Measurements from ENCODE around the gene CDYL.

Gene CDYL

GRCh38 chr6:4930025-4930691 is 154.0 kb downstream of the CDYL start:
- DNase-seq (ENCODE audit: low read depth in 2 of 3, low spot score in 1 of 3) = no peak

DNA sequence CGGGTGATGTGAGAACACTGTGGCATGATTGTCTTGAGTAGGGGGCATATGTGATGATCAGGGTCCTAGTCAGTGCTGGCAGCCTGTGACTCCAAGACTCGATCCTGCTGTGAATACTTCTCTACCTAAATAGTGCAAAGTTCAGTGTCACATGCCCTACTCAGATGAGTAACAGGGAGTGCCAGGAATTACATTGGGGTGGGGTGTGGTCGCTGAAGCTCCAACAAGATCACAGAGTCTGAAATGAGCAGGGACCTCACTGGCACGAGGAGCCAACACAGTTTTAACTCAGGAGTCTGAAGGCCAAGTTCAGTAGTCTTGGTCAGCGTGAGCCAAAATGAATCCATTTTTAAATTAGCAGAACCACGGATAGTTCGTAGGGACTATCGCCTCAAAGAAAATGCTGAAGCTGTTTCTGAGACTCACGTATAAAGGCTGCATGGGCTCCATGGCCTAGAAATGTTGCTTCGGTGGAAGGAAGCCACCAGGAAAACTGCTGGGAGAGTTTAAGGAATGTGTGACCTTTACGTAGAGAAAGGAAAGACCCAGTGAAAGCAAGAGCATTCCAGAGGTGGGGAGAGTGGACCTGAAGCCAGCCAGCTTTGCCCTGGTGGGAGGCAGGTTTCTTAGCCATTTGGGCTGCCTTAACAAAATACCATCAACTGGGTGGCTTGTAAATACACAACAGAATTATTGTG is 155.5 kb downstream of the CDYL start:
- no peak for DNase-seq (ENCODE audit: low read depth in 2 of 3, low spot score in 1 of 3)

DNA sequence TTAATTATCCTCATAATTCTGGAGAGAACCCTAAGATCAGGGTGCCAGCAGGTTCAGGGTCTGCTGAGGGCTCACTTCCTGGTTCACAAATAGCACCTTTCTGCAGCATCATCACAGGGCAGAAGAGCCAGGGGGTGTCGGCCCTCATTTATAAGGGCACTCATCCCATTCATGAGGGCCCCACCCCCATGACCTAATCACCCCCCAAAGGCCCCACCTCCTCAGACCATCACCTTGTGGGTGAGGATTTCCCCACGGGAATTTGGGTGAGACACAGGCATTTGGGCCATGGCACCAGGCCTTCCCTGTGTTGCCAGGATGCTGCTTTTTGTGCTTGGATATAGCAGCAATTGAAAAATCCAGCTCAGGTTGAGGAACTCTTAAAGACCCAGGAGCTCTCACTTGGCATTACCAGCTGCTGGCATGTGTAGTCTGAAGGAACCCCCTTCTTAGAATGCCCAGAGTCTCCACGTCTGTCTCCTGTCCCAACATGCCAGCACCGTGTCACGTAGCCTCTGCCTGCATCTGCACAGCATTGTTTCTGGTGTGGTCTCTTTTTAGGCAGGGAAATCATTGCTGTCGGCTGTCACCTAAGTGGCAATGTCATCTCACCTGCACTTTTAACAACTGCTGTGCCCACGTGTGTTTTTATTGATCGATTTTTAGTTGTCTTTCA is 156.2 kb downstream of the CDYL start:
- no peak for DNase-seq (ENCODE audit: low read depth in 2 of 3, low spot score in 1 of 3)

GRCh38 chr6:4935486-4935885 is 159.3 kb downstream of the CDYL start:
- DNase-seq (ENCODE audit: low read depth in 2 of 3, low spot score in 1 of 3) = peak in 1 of 3 donors; percentile 22

DNA sequence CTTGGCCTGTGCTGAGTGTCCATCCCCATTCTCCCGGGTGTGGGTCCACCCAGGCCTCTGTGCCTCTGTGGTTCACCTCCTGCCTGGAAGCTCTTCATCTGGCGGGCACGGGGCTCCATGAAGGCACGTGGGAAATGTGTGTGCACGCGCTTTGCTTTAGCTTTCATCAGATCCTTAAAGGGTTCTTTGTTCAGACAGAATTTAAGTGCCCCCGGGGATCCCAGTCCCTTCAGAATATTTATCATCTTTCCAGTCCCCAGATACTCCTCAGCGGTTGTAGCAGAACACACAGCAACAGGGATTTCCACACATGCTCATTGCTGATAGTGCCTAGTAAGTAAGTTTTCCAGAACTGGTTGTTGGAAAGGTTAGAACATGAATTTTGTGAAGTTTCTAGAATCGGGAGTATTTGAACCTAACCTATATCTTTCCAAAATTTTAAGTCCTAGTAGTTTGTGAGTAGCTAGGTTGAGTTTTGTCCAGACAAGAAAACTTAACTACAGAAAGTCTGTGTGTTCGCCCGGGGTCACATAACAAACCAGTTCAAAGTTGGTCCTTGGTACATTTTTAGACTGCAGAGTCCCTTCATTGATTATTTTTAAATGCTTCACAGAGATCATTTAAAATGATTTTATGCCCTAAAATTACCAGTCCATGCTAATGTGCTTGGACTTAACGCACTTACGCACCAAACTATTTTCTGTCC is 159.9 kb downstream of the CDYL start:
- DNase-seq (ENCODE audit: low read depth in 2 of 3, low spot score in 1 of 3) = no peak

GRCh38 chr6:4936681-4937041 is 160.5 kb downstream of the CDYL start:
- DNase-seq (ENCODE audit: low read depth in 2 of 3, low spot score in 1 of 3) = no peak

DNA sequence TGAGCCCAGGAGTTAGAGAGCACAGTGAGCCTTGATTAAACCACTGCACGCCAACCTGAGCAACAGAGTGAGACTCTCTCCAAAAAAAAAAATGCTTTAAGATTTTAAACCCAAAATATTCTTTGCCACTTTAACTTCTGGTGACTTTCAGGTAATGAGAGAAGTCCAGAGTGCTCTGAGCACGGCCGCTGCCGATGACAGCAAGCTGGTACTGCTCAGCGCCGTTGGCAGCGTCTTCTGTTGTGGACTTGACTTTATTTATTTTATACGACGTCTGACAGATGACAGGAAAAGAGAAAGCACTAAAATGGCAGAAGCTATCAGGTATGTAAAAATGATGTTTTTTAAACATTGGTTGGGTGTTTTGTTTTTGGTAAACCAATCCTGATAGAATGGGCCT is 161.2 kb downstream of the CDYL start:
- no peak for DNase-seq (ENCODE audit: low read depth in 2 of 3, low spot score in 1 of 3)

GRCh38 chr6:4939241-4939640 is 163.0 kb downstream of the CDYL start:
- no peak for DNase-seq (ENCODE audit: low read depth in 2 of 3, low spot score in 1 of 3)

- no peak for DNase-seq (ENCODE audit: low read depth in 2 of 3, low spot score in 1 of 3)
These were observed 164.2 kb downstream of the CDYL start for GRCh38 chr6:4940416-4940815.

GRCh38 chr6:4941782-4942672 is 165.8 kb downstream of the CDYL start:
- peak; percentile 21 to 35 (median 32) for DNase-seq (ENCODE audit: low read depth in 2 of 3, low spot score in 1 of 3)

- DNase-seq (ENCODE audit: low read depth in 2 of 3, low spot score in 1 of 3) = no peak
These were observed 166.4 kb downstream of the CDYL start for GRCh38 chr6:4942673-4943009.

DNA sequence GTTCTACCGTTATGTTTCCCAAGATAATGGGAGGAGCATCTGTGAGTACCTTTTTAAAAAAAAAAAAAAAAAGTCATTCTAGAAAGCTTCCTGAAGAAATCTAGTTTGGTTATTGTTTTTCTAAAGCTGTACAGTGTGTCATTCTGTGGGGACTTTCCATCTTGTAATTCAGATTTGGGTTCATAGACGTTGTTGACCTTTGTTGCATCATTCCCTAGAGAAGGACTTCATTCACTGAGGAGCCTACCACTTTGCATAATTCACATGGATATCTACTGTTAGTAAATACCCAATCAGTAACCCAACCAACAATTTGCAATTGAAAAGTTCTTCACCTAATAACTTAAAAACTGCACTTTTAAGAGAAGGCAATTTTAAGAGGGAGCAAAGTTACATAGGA is 167.5 kb downstream of the CDYL start:
- DNase-seq (ENCODE audit: low read depth in 2 of 3, low spot score in 1 of 3) = no peak

GRCh38 chr6:4944325-4944724 is 168.1 kb downstream of the CDYL start:
- no peak for DNase-seq (ENCODE audit: low read depth in 2 of 3, low spot score in 1 of 3)

GRCh38 chr6:4946521-4946920 is 170.3 kb downstream of the CDYL start:
- DNase-seq (ENCODE audit: low read depth in 2 of 3, low spot score in 1 of 3) = no peak

- DNase-seq (ENCODE audit: low read depth in 2 of 3, low spot score in 1 of 3) = no peak
These were observed 171.5 kb downstream of the CDYL start for GRCh38 chr6:4947716-4948115.

- no peak for DNase-seq (ENCODE audit: low read depth in 2 of 3, low spot score in 1 of 3)
These were observed 172.7 kb downstream of the CDYL start for GRCh38 chr6:4948781-4949450.

GRCh38 chr6:4950076-4950475 is 173.9 kb downstream of the CDYL start:
- no peak for DNase-seq (ENCODE audit: low read depth in 2 of 3, low spot score in 1 of 3)

GRCh38 chr6:4950836-4951533 is 174.8 kb downstream of the CDYL start:
- no peak for DNase-seq (ENCODE audit: low read depth in 2 of 3, low spot score in 1 of 3)

DNA sequence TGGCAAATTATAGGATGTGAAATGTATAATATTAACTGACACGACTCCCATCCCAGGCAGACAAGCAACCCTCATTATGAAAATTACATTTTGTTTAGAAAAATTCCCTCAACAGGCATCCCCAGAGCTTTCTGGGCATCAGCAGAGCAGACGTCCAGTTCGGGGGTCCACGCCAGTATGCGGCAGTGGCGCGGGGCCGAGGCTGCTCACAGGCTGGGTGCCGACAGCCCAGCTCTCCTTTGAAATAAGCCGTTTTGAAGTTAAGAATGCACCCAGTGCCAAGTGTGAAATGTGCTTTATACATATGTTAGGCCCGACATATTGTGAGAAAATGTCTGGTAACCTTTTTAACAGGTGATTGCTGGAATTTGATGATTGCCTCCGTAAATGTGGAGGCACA is 177.2 kb downstream of the CDYL start:
- no peak for DNase-seq (ENCODE audit: low read depth in 2 of 3, low spot score in 1 of 3)

GRCh38 chr6:4956625-4957024 is 180.4 kb downstream of the CDYL start:
- DNase-seq (ENCODE audit: low read depth in 2 of 3, low spot score in 1 of 3) = no peak
